NT2/D1 (cell line): ENCODE data around the gene EPHA7.

ENCODE experiments used
- SUZ12 ChIP-seq: IDR thresholded peaks from 2 replicates; pipeline ENCODE4 v1.6.1; 2011; ENCODE audit not compliant: insufficient read length, insufficient read depth; ENCODE audit errors: extremely low read depth
- YY1 ChIP-seq: IDR thresholded peaks from 2 replicates; pipeline ENCODE4 v1.6.1; 2011; ENCODE audit not compliant: insufficient read length, insufficient read depth
- ZNF274 ChIP-seq: IDR thresholded peaks from 2 replicates; pipeline ENCODE4 v1.6.1; 2011; ENCODE audit warnings: mild to moderate bottlenecking, low read depth, low read length

DNA sequence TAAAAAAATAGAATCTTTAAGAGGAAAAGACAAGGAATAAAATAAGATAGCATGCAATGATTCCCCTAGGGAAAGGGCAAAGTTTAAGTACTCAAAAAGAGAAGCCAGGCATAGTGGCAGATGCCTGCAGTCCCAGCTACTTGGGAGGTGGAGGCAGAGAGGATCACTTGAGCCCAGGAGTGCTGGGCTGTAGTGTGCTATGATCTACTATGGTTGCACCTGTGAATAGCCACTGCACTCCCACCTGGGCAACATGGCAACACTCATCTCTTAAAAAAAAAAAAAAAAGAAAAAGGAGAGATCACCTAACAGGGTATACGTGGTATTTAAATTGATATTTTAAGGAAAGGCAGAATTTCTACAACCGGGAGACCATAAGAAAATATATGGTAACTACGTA is 16.0 kb downstream of the EPHA7 start:
- TF ChIP-seq YY1 (no peak), ZNF274 (no peak), SUZ12 (no peak)
